Measurements from ENCODE around the gene PCSK5.
"Not testable (repeated sequence)": the region's sequence is repeated elsewhere in the genome, so short reads cannot be mapped to it uniquely, and the experiment has no call there.

PCSK5 gene

GRCh38 chr9:75890472-75891276 lies at the start of gene PCSK5:
TSS of gene PCSK5 (plus strand) at chr9:75890673. CDS start at chr9:75891182, 509 bp downstream.
- ATAC-seq (replicated peaks; ENCODE audit: extremely low read depth, poor library complexity, severe bottlenecking) (peak; percentile 73), DNase-seq (ENCODE audit: low spot score in 2 of 2) (peak; percentile 37 to 42)
- peaks cover 8% of the 10 kb centered on the region for H3K36me3 Mint-ChIP-seq (ENCODE audit: insufficient read depth)
- no peaks in the 10 kb centered on the region for H3K9me3 Mint-ChIP-seq
- peaks cover 70% of the 10 kb centered on the region for H3K27me3 Mint-ChIP-seq
- peaks cover 27% of the 10 kb centered on the region for H3K4me1 Mint-ChIP-seq
- H3K27ac Mint-ChIP-seq (ENCODE audit: low read depth), result peak within 1 kb of the TSS; percentile 33
- peak within 1 kb of the TSS; percentile 84 for H3K4me3 Mint-ChIP-seq

GRCh38 chr9:75844321-75844720 lies 46.2 kb upstream of the PCSK5 start:
- no peaks in the 10 kb centered on the region for H3K36me3 Mint-ChIP-seq (ENCODE audit: insufficient read depth)

GRCh38 chr9:75845806-75846205 lies 44.7 kb upstream of the PCSK5 start:
- H3K4me1 Mint-ChIP-seq, result no peaks in the 10 kb centered on the region
- H3K36me3 Mint-ChIP-seq (ENCODE audit: insufficient read depth), result no peaks in the 10 kb centered on the region
- ATAC-seq (replicated peaks; ENCODE audit: extremely low read depth, poor library complexity, severe bottlenecking), result no peak
- H3K27me3 Mint-ChIP-seq, result no peaks in the 10 kb centered on the region
- no peak overlapping the region for H3K4me3 Mint-ChIP-seq
- peaks cover under 1% of the 10 kb centered on the region for H3K9me3 Mint-ChIP-seq
- no peak for DNase-seq (ENCODE audit: low spot score in 2 of 2)
- no peak overlapping the region for H3K27ac Mint-ChIP-seq (ENCODE audit: low read depth)

More at GRCh38 chr9:75844321-75844720, 46.2 kb upstream of the PCSK5 start:
- ATAC-seq (replicated peaks; ENCODE audit: extremely low read depth, poor library complexity, severe bottlenecking), result no peak
- no peak for DNase-seq (ENCODE audit: low spot score in 2 of 2)
- H3K27me3 Mint-ChIP-seq, result no peaks in the 10 kb centered on the region
- no peaks in the 10 kb centered on the region for H3K9me3 Mint-ChIP-seq
- H3K27ac Mint-ChIP-seq (ENCODE audit: low read depth), result no peak overlapping the region
- H3K4me1 Mint-ChIP-seq, result no peaks in the 10 kb centered on the region
- H3K4me3 Mint-ChIP-seq, result no peak overlapping the region

- Mint-ChIP-seq H3K4me1 (no peaks in the 10 kb centered on the region), H3K27ac (ENCODE audit: low read depth) (no peak overlapping the region), H3K4me3 (no peak overlapping the region), H3K36me3 (ENCODE audit: insufficient read depth) (no peaks in the 10 kb centered on the region), H3K9me3 (peaks cover 5% of the 10 kb centered on the region), H3K27me3 (no peaks in the 10 kb centered on the region)
- ATAC-seq (replicated peaks; ENCODE audit: extremely low read depth, poor library complexity, severe bottlenecking) (no peak), DNase-seq (ENCODE audit: low spot score in 2 of 2) (no peak)
Measured at GRCh38 chr9:75847085-75847484, 43.4 kb upstream of the PCSK5 start.

- no peaks in the 10 kb centered on the region for H3K36me3 Mint-ChIP-seq (ENCODE audit: insufficient read depth)
- peaks cover 5% of the 10 kb centered on the region for H3K9me3 Mint-ChIP-seq
- no peaks in the 10 kb centered on the region for H3K4me1 Mint-ChIP-seq
- DNase-seq (ENCODE audit: low spot score in 2 of 2), result no peak
- H3K4me3 Mint-ChIP-seq, result no peak overlapping the region
- H3K27me3 Mint-ChIP-seq, result no peaks in the 10 kb centered on the region
- H3K27ac Mint-ChIP-seq (ENCODE audit: low read depth), result no peak overlapping the region
- no peak for ATAC-seq (replicated peaks; ENCODE audit: extremely low read depth, poor library complexity, severe bottlenecking)
Measured at GRCh38 chr9:75850459-75851200, 39.8 kb upstream of the PCSK5 start.

GRCh38 chr9:75851917-75852316 lies 38.6 kb upstream of the PCSK5 start:
- Mint-ChIP-seq H3K27ac (ENCODE audit: low read depth) (no peak overlapping the region), H3K27me3 (no peaks in the 10 kb centered on the region), H3K36me3 (ENCODE audit: insufficient read depth) (no peaks in the 10 kb centered on the region), H3K4me3 (no peak overlapping the region), H3K4me1 (no peaks in the 10 kb centered on the region), H3K9me3 (peaks cover 5% of the 10 kb centered on the region)
- DNase-seq (ENCODE audit: low spot score in 2 of 2), result no peak
- no peak for ATAC-seq (replicated peaks; ENCODE audit: extremely low read depth, poor library complexity, severe bottlenecking)

- H3K4me1 Mint-ChIP-seq, result no peaks in the 10 kb centered on the region
- no peaks in the 10 kb centered on the region for H3K27me3 Mint-ChIP-seq
- no peak overlapping the region for H3K27ac Mint-ChIP-seq (ENCODE audit: low read depth)
- no peak for DNase-seq (ENCODE audit: low spot score in 2 of 2)
- H3K4me3 Mint-ChIP-seq, result no peak overlapping the region
- no peak for ATAC-seq (replicated peaks; ENCODE audit: extremely low read depth, poor library complexity, severe bottlenecking)
- H3K9me3 Mint-ChIP-seq, result peaks cover 5% of the 10 kb centered on the region
- H3K36me3 Mint-ChIP-seq (ENCODE audit: insufficient read depth), result no peaks in the 10 kb centered on the region
Measured at GRCh38 chr9:75852746-75853145, 37.7 kb upstream of the PCSK5 start.

GRCh38 chr9:75855509-75855908 lies 35.0 kb upstream of the PCSK5 start:
- Mint-ChIP-seq H3K27ac (ENCODE audit: low read depth) (no peak overlapping the region), H3K4me1 (no peaks in the 10 kb centered on the region), H3K9me3 (peaks cover 5% of the 10 kb centered on the region), H3K4me3 (no peak overlapping the region), H3K27me3 (peaks cover 7% of the 10 kb centered on the region), H3K36me3 (ENCODE audit: insufficient read depth) (no peaks in the 10 kb centered on the region)
- DNase-seq (ENCODE audit: low spot score in 2 of 2) (no peak), ATAC-seq (replicated peaks; ENCODE audit: extremely low read depth, poor library complexity, severe bottlenecking) (no peak)

GRCh38 chr9:75858497-75859092 lies 31.9 kb upstream of the PCSK5 start:
- Mint-ChIP-seq H3K27ac (ENCODE audit: low read depth) (no peak overlapping the region), H3K9me3 (no peaks in the 10 kb centered on the region), H3K4me3 (no peak overlapping the region), H3K27me3 (peaks cover 7% of the 10 kb centered on the region), H3K4me1 (no peaks in the 10 kb centered on the region), H3K36me3 (ENCODE audit: insufficient read depth) (peaks cover 1% of the 10 kb centered on the region)
- no peak for DNase-seq (ENCODE audit: low spot score in 2 of 2)
- no peak for ATAC-seq (replicated peaks; ENCODE audit: extremely low read depth, poor library complexity, severe bottlenecking)

GRCh38 chr9:75864266-75864665 lies 26.2 kb upstream of the PCSK5 start:
- Mint-ChIP-seq H3K4me1 (no peaks in the 10 kb centered on the region), H3K36me3 (ENCODE audit: insufficient read depth) (peaks cover 1% of the 10 kb centered on the region), H3K4me3 (no peak overlapping the region), H3K27me3 (peaks cover 16% of the 10 kb centered on the region), H3K27ac (ENCODE audit: low read depth) (no peak overlapping the region), H3K9me3 (no peaks in the 10 kb centered on the region)
- ATAC-seq (replicated peaks; ENCODE audit: extremely low read depth, poor library complexity, severe bottlenecking) (no peak), DNase-seq (ENCODE audit: low spot score in 2 of 2) (no peak)

- DNase-seq (ENCODE audit: low spot score in 2 of 2), result no peak
- H3K4me1 Mint-ChIP-seq, result no peaks in the 10 kb centered on the region
- H3K9me3 Mint-ChIP-seq, result no peaks in the 10 kb centered on the region
- ATAC-seq (replicated peaks; ENCODE audit: extremely low read depth, poor library complexity, severe bottlenecking), result no peak
- H3K4me3 Mint-ChIP-seq, result no peak overlapping the region
- H3K27ac Mint-ChIP-seq (ENCODE audit: low read depth), result no peak overlapping the region
- peaks cover 1% of the 10 kb centered on the region for H3K36me3 Mint-ChIP-seq (ENCODE audit: insufficient read depth)
- H3K27me3 Mint-ChIP-seq, result peaks cover 9% of the 10 kb centered on the region
Measured at GRCh38 chr9:75866273-75866871, 24.1 kb upstream of the PCSK5 start.

- not testable (repeated sequence) for H3K27me3 Mint-ChIP-seq; H3K36me3 Mint-ChIP-seq (ENCODE audit: insufficient read depth); H3K4me1 Mint-ChIP-seq; H3K4me3 Mint-ChIP-seq; H3K9me3 Mint-ChIP-seq; ATAC-seq (replicated peaks; ENCODE audit: extremely low read depth, poor library complexity, severe bottlenecking); DNase-seq (ENCODE audit: low spot score in 2 of 2); H3K27ac Mint-ChIP-seq (ENCODE audit: low read depth)
Measured at GRCh38 chr9:75868526-75868925, 21.9 kb upstream of the PCSK5 start.

All from central memory CD8-positive, alpha-beta T cell (primary cell).